ENCODE data around the gene NUB1.

The NUB1 gene

DNA sequence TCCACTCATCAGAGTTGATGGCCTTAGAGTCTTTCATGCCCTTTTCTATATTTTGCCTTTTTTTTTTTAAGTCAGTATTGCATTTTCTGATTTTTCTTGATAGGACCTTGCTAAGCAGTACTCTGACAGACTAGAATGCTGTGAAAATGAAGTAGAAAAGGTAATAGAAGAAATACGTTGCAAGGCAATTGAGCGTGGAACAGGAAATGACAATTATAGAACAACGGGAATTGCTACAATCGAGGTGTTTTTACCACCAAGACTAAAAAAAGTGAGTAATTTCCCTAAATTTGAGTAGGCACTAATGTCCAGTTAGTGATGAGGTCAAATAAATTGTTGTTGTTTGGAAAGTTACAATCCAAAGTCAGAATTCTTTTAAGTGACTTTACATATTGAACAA lies 7.4 kb downstream of the NUB1 start:
- no peak for DNase-seq

DNA sequence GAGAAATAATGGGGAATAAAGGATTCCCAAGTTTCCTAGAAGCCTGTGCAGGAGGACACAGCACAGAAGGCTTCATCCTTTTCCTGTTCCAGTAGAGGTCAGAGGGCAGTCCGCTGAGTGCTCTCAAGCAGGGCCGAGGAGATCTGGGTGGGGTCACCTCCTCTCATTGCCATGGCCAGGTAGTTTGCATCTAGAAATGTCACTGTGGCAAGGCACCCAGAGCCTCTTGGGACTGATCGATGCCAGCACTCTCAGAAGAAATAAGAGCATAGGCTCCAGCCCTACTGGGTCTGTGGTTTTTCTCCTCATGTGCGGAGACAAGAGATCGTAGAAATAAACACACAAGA lies 7.9 kb downstream of the NUB1 start:
- no peak for DNase-seq

DNA sequence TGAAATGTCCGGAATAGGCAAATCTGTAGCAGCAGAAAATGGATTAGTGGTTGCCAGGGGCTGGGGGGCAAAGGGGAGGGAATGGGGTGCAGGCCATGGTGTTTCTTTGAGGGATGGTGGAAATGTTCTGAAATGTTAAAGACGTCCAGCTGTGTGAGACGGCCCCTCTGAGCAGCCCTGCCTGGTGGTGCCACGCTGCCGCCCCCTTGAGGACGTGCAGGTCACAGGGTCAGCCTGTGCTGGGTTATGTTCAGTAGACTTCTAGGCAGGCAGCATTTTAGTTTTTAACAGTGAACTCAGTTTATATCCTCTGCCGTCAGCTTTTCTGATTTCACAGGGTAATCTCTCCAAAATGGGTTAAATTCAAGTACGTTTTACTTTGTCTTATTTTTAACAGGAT lies 9.4 kb downstream of the NUB1 start:
- DNase-seq, result no peak

DNA sequence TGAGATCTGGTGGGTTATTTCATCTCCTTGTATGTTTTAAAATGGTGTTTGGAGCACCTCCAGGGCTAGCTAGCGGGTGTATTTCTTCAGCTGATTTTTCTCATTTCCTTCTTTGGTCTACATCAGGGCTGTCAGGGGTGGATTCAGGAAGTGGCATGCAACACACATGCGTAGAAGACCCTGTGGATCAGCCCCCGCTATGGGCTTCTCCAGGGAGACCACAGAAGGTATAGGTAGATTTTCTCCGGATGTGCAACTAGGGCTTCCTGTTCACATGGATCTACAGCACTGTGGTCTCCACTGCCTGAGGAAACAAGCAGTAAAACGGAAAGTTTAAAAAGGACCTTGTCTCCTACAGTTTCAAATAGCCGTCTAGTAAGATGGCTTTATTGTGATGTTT lies 10.4 kb downstream of the NUB1 start:
- no peak for DNase-seq

DNA sequence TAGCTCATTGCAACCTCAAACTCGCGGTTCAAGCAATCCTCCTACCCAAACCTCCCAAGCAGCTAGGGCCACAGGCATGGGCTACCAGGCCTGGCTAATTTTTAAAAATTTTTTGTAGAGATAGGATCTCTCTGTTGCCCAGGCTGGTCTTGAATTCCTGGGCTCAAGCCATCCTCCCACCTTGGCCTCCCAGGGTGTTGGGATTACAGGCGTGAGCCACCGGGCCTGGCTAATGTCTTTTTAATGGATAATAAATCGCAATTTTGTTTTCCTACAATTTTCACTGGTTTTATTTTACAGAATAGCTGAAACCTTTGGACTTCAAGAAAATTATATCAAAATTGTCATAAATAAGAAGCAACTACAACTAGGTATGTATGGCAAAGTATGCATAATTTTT lies 10.9 kb downstream of the NUB1 start:
- no peak for DNase-seq

DNA sequence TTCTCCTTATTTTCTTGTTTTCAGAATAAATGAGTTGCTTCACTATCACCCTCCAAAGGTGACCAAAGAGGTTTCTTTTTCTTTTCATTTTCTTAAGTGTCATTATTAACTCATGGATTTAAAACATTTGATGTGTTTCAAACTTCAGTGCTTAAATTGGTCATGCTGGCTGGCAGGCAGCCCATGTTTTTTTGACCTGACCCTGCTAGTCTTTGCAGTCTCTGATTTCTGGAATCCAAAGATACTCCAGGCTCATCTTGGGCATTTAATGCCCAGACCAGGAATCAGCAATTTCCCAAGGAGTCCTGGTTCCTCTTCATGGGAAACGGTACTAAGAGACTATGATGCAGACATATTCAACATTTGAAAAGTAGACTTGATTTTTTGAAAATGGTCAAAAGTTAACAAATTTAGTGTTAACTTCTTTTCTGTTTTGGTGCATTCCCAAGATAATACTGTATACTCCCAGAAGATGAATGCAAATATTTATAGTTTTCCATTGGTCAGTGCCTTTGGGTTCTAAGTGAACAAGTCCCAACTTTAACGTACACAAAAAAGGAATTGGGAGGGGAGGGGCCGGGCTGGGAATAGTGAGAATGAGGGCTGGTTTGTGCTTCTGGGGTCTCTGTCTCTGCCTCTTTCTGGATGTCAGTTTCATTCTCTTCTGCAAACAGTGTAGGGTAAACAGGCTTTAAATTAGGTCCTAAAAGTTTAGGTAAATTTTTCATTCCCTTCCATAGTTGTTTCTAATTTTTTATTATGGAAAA lies 19.8 kb downstream of the NUB1 start:
- DNase-seq, result no peak

DNA sequence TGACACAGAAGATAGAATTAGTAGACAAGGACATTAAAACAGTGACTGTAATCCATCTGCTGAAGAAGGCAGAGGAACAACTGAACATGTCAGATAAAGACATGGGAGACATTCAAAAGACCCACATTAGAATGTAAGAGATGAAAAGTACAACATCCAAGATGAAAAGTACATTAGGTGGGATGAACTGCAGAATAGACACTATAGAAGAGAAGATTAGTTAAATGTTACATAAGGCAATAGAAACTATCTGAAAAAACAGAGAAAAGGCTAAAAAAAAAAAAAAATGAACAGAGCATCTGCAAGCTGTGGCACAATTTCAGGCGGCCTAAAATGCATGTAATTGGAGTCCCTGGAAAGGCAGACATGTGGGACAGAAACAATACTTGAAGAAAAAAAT lies 21.6 kb downstream of the NUB1 start:
- no peak for DNase-seq

DNA sequence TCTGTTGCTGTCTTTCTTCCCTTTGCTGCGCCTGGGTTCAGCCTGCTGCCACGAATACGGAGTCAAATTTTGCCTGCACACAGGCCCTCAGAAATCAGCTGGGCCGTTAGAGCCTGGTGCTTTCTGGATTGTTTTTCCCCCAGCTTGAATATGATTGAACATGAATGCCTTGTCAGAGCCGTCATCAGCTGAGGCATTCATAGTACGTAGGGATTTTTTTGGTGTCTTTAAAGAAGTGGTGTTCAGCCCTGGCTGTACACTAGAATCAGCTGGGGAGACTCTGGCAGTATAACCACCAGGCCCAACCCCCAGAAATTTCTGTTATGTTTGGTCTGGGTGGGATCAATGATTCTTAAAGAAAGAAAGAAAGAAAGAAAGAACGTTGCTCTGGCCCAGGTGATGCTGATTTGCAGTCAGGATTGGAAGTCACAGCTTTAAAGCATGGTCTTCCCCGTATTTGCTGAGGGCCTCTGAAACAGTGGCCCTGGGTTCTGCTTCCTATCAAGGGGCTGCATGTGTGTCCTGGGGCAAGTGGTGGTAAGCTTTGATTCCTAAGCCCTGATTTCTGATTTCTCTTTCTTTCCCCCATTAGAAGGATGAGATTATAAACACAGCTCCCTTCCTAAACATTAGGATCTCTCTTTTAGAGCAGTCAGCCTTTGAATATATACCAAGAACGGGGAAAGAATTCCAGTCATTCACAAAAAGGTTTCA lies 24.7 kb downstream of the NUB1 start:
- DNase-seq, result no peak

DNA sequence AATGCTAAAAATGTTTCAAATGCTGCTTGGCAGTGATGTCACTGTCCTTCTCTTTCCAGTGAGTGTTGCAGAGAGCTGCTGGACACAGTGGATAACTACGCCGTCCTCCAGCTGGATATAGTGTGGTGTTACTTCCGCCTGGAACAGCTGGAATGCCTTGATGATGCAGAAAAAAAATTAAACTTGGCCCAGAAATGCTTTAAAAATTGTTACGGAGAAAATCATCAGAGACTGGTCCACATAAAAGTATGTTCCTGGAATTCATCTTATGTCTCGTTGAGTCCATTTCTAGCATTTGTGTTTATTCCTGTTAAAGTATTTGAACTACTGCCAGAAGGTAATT lies 25.2 kb downstream of the NUB1 start:
- DNase-seq, result peak; percentile 79

DNA sequence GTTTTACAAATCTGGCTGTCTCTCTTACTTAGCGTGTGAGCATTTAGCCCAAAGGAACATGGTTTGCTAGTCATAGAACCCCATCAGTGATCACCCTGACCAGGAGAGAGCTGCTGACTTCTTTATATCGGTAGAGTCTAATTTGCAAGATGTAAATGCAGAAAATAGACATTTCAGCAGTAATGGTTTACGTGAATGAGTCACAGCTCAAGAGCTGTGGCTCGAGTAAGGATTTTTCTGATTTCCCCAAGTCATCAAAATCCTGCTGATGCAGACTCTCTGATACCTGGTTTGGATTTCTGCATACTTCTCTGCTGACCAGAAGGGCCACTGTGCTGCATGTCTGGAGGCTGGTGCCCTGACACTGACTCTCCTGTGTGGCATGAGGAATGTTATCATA lies 25.7 kb downstream of the NUB1 start:
- DNase-seq, result no peak

DNA sequence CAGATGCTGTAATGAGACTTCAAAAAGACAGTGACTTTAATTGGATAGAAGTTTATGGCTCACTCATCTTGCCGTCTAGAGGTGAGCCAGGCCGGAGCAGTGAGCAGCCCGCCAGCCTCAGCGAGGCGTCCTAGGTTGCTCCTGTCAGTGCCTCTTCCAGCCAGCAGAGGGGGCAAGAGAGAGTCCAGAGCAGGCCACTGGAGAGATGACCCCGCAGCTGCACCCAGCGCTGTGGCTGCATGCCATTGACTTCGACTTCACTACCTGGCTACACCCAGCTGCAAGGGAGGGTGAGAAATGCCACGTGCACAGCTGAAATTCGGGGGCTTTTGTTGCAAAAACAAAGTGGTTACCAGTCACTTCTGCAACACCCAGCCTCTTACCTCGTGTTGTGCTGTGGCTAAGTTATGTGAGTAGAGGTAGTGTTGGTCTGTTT lies 26.5 kb downstream of the NUB1 start:
- DNase-seq, result peak; percentile 83

DNA sequence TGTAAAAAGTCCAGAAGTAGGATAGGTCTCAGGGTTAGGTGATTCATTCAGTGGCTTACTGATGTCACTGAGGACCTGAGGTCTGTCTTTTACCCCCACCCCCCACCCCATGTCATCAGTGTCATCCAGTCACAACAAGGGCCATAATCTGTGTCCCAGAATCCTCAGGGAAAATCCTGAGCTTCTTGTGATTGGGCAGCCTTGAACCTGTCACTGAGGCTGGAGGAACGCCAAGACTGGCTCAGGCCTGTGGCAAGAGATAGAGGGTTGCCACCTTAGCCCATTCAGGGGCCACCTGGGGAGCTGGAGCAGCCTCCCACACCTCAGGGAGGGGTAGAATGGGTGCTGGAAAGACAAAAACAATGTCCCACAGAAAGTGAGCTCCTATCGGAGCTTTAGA lies 29.7 kb downstream of the NUB1 start:
- no peak for DNase-seq

DNA sequence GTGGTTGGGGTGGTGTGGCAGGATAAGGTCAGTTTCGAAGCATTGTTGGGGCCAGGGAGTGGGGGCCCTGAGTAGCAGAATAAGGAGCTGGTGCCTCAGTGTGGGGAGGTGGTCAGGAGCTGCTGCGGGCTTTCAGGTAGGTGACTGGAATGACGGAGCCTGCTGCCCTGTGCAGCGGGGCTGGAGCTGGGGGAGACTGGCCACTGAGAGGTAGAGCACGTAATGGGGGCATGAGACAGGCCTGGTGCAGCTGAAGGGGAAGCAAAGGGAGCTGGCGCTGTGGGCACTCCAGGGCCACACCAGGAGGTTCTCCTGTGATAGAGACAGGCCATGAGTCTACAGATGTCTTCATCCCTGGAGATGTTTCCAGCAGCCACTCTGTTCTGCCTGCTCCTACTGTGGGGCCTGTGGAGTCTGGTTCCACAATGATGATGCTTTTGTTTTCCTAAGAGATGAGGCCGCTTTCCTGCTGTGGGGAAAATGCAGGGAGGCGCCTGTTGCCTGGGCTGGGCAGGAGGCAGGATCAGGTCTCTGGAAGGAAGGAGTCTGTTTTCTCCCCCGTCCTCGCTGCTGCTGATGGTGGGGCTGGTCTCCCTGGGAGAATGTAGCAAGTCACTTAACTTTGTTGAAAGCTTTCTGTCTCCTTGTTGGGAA lies 31.1 kb downstream of the NUB1 start:
- DNase-seq, result no peak

DNA sequence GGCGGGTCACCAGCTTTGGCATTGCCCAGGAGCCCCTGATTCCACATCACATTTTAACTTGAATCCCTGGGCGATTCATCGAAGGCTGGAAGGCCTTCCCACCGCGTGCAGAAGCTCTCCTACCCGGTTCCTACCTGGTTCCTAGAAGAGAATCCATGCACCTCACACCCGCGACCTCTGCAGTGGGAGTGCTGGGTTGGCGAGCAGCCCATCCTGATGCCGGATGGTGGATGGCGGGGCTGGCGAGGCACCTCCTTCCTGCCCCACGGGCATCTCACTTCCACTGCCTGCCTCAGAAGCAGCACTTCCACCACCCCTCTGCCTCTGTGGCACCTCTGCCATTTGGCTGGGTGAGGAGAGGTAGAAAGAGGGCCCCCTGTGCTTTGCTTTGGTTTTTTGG lies 32.0 kb downstream of the NUB1 start:
- no peak for DNase-seq

DNA sequence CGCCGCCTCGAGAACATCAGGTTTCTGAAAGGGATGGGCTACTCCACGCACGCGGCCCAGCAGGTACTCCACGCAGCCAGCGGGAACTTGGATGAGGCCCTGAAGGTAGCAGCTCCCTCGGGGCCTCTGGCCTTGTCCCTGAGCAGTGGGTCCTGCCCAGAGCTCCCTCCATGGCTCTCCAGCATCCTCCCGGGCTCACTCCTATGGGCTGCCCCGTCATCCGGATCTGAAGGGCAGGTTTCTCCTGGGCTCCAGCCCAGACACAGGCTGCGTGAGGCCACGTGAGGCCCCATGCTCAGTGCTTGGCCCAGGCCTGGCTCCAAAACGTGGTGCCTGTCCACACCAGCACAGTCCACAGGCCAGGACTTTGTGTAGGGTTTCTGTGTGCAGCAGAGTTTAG lies 32.5 kb downstream of the NUB1 start:
- no peak for DNase-seq

DNA sequence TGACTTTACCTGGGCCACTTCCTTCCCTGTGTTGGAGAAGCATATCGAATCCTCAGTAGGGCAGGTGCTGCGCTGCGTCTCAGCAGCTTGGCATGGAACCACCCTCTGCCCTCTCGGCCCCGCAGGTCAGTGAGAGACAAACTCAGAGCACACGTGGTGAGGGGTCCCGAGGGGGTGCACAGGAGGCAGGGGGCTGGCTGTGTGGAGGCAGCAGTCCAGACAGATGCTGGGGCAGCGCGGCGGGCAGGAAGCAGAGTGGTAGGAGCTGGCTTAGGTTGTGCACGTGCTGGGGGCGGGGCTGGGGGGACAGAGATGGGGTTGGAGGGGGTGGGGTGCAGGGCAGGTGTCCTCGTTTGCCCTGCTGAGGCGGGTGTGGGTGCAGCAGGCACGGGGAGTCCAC lies 33.1 kb downstream of the NUB1 start:
- no peak for DNase-seq

DNA sequence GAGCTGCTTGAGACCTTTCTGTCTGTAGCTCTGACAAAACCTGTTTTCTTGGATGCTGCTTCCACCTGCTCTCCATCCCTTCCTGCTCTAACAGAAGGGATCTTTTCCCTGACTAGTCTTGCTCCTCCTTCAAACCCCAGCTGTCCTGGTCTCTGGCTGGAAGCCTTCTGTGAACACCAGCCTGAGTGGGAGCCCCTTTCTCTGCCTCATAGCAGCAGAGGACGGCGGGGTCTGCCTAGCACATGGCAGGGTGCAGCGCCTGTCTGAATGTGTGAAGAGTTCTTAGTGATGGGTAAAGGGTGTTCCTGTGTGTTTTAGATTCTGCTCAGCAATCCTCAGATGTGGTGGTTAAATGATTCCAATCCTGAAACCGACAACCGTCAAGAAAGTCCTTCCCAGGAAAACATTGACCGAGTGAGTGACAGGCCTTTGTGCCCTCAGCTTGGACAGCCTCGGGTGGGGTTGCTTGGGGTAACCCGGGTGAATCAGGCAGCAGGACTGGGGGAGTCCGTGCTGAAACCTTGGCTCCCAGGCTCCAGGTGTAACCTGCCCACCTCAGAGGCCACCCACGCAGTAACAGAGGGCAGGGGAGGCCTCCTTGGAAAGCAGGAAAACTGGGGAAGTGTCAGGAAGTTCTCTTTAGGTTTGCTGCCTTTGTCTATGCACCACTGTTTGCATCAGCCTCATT lies 34.1 kb downstream of the NUB1 start:
- no peak for DNase-seq

DNA sequence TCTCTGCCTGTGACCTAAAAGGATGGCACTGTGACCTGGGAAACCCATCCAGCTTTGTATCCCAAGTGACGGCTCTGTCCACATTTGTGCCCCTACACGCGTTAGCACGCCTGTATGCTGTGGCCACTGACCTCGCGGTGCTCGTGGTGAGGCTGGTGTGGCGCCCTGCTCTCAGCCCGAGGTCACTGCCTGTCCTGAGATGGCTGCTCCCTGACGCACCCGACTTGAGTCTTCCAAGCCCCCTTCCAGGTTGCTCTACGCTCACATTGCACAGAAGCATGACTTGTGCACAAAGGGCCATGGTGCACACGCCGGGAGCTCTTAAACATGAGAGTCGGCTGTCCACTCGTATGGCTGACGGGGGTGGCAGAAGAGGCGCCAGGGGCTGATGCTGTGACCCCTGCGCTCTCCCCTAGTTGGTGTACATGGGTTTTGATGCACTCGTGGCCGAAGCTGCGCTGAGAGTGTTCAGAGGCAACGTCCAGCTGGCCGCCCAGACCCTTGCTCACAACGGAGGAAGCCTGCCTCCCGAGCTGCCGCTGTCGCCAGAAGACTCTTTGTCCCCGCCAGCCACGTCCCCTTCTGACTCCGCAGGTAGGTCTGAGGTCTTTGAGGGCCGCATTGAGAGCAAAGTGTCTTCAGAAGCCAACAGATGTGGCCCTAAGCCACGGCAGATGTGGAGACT lies 34.7 kb downstream of the NUB1 start:
- no peak for DNase-seq

DNA sequence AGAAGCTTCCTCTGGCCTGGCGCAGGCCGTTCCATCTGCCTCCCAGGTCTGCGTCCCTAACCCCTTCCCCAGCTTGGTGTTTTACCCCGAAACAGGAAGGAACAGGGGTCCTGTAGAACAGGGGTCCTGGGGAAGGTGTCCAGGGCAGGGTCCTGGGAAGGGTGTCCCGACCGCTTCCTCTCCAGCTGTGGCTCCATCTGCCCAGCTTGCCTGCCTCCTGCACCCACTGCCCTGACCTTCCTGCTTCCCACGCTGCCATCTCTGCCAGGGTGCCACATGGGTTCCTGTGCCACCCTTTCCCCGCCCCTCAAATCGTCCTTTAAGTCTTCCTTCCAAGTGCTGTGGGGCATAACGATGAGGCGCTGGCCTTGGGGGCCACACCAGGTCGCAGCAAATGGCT lies 35.8 kb downstream of the NUB1 start:
- no peak for DNase-seq

DNA sequence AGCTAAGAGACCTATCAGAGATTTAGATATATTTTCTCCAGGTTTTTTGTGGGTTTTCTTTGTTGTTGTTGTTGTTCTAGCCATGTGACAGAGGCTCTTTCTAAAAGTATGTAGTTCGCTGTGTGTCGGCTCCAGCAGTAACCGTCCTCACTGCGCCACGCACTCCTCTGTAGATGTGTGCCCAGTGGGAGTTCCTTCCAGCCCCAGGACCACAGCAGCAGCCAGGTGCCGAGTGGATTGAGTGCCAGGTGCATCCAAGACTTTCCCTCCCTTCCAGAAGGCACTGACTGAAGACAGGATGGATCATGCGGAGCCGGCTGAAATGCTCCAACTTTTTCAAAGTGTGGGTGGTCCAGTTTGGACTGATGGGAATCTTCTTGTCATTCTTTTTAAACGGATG lies 36.4 kb downstream of the NUB1 start:
- DNase-seq, result no peak

DNA sequence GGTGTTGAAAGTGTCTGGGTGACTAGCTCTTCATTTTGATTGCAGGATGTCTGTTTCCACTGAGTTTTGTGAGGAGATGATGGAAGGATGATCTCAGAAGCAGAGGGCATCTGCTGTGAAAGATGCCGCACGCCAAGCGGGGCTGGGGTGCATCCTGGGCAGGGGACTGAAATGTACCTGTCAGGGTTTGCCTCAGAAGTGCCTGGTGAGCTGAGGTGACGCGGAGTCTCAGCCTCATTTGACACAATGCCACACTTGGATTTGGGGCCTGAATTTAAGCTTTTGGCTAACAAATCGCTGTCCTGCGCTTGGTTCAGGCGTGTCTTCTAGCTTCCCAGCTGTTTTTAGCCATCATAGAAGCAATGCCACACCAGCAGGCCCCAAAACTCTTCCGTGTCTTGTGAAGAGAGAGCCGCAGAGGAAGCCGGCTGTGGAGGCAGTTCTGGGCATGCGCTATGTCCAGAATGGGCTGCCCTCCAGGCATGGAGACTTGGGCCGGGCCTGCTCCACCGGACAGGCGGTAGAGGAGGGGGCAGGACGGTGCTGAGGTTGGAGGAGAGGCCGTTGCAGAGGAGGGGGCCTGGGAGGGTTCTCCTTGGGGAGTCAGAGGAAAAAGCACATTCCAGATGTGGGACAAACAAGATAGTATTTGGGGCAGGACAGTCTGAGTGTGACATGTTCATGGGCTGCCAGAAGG lies 37.0 kb downstream of the NUB1 start:
- DNase-seq, result no peak

DNA sequence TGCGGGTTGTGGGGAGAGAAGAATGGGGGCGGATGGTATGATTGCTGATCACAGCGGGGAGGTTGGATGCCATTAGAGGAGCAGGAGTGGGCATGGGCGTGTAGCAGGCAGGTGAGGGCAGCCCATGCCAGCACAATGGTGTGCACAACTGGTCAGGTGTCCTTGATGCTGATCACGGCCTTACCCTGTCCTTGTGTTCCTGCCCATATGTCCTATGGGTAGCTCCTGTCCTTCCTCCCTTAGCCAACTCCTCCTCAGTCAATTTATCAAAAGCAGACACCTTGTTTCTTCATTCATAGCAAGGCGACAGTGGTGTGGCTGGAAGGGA lies 37.5 kb downstream of the NUB1 start:
- DNase-seq, result no peak

Data from left hindlimb (tissue), 1 donor.